ENCODE measurements around the gene F11R.
"Not testable (repeated sequence)": the region's sequence is repeated elsewhere in the genome, so short reads cannot be mapped to it uniquely, and the experiment has no call there.

Gene F11R

DNA sequence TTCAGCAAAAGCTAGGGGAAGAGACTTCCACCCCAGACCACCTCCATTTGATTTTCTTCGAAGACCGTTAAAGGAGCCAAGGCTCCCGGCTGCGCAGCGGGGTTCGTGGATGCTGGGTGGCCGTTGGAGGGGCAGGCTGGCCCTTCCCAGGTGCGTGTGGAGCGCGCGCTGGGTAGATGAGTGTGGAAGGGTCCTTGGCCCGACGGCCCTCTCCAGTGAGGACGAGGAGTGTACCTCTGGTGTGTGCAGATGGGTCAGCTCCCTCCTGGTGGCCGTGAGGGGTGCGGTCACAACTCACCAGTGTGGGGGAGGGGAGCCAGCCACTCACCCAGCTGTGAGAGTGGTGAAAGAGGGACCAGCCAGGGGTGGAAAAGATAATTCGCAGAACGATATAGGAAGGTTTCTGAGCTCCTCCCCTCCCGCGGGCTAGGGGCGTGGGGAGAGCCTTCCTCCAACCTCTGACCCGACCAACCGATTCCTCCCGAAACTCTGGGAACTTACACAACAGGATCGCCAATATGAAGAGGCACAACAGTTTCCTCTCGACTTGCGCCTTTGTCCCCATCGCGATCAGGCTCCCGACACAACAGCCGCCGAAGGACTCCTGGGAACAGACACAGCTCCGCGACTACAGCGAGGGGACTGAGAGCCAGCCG, at the start of gene F11R:
Gene F11R (minus strand): TSS at position 644 of the 656 bp plus-strand sequence. CDS start 79 bp downstream, at position 565.
- peak; percentile 77 for DNase-seq

GRCh38 chr1:161069731-161070270, 48.8 kb upstream of the F11R start, which contains the start of gene ARHGAP30:
Gene ARHGAP30, minus strand, starts transcription at chr1:161069891. Its CDS starts 267 bp downstream, at chr1:161069624.
- peak; percentile 92 for DNase-seq

DNA sequence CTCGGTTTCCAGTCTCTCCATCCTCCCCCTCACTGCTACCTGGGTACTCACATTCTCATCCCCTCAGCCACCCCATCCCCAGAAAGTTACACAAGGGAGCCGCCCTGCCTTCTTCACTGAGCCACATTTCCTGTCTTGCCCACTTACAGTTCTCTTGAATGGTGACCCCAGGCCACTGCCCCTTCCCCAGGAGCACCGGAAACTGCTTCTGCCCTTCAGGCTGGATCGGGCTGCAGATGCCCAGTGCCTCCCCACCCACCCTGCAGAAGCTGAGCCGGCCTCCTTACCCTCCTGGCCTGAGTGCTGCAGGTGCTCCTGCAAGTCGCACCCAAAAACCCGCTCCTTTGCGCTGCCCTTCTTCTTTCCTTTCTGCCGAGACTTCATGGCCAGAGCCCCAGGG, 48.3 kb upstream of the F11R start:
- DNase-seq = peak; percentile 67

DNA sequence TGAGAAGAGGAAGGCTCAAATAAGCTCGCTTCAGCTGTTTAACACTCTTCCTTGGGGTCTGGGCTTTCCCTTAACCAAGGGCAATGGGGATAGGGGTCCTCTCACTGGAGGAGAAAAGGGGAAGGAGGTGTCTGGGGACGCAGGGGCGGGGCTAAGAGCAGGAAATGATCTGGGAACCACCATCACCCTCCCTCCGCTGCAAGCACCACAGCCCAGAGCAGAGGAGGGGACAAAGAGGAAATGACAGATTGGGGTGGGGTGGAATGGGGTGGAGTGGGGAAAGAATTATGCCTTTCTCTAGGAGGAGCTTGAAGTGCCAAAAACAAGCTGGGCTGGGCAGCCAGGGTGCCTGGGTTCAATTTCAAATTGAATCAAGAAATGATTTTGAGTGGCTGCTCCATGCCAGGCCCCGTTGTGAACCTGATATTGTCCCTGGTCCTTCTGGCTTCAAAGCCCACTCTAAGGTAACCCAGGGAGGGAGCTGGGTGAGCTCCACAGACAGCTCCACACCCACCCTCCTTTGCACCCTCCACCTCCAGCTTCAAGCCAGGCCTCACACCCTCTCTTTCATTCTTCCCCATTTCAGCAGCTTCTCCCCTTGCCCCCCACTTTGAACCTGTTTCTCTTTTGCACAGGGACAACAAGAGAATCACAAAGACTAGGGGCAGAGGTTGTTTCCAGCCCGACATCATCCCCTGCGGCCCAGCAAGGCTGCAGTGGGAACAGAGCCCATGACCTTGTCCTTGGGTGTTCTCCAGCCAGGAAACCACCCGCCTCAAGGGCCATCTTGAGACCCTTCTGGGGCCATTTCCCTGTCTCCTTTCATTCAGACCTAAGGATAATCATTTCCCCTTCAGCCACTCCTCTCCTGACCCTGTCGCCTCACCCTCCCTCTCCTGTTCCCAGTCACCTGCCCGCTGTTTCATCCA, 47.6 kb upstream of the F11R start:
- DNase-seq = peak; percentile 91

DNA sequence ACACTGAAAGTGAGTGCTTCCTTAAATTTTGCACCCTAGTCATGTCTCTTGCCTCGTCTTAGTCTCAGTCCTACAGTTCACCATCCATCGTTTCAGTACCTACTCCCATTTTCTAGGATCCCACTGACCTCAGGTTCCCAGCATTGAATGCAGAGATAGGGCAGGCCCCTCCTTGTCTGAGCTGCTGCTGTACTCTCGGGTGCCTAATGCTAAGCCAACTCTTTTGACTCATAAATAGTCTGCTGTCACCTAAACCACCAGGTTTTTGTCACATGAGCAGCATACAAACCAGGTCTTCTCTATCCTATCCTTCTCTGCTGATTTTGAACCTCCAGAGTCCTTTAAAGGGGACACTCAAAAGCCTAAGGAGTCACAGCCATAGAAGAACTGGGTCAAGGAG, 45.7 kb upstream of the F11R start:
- no peak for DNase-seq

DNA sequence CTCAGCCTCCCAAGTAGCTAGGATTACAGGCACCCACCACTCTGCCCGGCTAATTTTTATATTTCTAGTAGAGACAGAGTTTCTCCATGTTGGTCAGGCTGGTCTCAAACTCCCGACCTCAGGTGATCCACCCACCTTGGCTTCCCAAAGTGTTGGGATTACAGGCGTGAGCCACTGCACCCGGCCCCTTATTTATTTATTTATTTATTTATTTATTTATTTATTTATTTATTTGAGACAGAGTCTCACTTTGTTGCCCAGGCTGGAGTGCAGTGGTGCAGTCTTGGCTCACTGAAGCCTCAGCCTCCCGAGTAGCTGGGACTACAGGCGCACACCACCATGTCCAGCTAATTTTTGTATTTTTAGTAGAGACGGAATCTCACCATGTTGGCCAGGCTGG, 44.7 kb upstream of the F11R start:
- DNase-seq = not testable (repeated sequence)

GRCh38 chr1:161063936-161064335, 43.0 kb upstream of the F11R start:
- not testable (repeated sequence) for DNase-seq

GRCh38 chr1:161061419-161061818, 40.5 kb upstream of the F11R start:
- DNase-seq = no peak

DNA sequence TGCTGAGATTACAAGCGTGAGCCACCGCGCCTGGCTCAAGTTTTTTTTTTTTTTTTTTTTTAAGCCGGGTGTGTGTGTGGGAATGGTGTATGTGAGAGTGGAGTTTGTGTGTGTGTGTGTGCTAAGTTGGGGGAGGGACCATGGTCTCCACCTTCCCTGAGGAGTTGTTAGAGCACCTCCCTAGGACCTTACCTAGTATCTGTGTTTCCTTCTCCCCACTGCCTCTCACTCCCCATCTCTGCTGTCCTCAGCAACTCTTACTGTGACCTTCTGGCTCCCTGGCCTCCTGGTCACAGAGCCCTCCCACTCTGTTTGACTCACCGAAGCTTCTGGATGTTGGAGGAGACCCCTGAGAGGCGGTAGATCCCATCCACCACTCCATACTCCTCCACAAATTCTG, 38.3 kb upstream of the F11R start:
- no peak for DNase-seq

- no peak for DNase-seq
Observed at GRCh38 chr1:161054805-161055204, 33.9 kb upstream of the F11R start.

GRCh38 chr1:161054232-161054631, 33.3 kb upstream of the F11R start:
- no peak for DNase-seq

DNA sequence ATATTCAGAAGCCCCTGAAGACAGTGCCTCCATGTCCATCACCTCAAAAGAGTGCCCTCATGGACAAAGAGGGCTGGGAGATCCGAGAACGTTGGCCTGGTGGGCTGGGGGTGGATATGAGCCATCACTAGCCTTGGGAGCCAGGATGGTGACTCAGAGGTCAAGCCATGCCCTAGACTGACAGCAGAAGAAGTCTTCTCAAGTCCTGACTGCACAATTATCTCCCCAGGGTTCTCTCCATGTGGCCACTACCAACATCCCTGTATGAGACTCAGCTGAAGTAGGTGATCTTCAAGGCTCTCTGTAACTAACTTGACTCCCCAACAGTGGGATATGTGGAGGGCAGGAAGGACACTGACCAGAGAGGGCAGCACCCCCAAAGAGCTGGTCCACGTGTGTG, 31.9 kb upstream of the F11R start:
- DNase-seq = no peak

- no peak for DNase-seq
Observed at GRCh38 chr1:161051219-161051618, 30.3 kb upstream of the F11R start.

DNA sequence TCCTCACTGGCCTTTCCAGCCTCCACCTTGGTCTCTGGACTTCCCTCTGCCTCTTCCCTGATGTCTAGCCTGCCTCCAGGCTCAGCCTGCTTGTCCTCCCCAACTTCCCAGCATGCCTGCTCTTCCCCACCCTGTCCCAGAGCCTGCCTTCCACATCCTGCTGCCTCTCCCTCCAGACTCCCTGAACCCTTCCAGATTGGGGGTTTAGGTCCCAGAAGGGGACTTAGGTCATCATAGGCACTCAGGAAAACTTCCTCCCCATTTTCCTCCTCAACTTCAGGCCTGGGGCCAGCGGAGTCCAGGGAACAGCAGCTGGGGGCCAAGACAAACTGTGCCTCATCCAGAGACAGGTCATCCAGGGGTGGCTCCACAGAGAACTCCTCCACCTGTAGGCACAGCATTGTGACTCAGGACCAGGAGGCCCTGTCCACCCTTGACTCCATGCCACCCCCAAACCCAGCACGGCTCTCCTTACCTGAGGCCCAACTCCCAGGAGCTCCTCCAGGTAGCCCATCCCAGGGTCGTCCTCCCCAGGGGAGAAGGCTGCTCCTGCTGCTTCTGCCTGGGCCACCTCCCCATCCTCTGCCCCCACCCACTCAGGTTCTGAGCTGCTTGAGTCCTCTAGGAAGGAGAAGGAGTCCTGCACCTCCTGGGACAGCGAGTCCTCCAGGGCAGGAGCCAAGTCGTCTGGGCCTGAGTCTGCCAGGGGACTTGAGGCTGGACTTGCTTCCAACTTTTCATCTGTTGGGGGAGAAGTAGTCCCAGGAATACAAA, 28.2 kb upstream of the F11R start:
- no peak for DNase-seq

GRCh38 chr1:161047436-161048420, 26.8 kb upstream of the F11R start:
- DNase-seq = no peak

- DNase-seq = no peak
Observed at GRCh38 chr1:161046605-161047228, 25.8 kb upstream of the F11R start.

DNA sequence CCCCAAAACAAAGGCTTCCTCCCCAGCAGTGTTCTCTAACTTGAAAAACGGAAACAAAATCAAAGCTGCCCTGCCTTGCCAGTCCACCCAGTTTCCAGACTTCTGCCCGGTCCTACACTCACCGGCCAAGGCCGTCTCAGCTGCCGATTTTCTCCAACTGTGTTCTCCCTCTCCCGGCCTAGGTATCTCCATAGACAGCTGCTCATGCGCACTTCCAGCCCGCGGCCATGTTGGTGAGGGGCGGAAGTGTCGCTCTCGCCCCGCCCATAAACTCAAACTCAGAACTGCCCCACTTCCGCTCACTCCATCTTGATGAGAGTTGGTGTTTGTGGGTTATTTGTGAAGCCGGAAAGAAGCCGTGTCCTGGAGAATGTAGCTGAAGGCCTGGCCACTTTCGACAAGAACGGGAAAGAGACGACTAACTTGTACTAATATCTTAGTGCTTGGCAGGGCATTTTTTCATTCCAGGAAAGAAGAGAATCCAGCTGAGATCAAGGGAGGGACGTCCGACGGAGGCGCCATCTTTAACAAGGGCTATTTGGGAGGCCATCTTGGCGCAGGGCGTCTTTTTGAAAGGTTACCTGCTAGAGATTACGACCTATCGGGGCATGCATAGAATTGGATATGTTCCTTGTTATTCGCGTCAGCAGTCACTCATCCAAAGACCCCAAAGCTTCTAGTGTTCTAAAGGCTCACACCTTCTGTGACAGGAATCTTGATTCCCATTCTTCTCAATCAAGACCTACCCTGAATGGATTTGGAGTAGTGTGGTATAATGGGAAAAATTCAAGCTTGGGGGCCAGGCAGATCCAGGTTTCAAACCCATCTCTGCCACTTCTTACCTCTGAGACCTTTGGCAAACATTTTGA, 25.0 kb upstream of the F11R start, which contains the start of gene USF1:
Gene USF1 (minus strand): TSS at position 242 of the 869 bp plus-strand sequence. CDS start 2,702 bp downstream, outside the sequence.
- peak; percentile 97 for DNase-seq

- peak; percentile 83 for DNase-seq
Observed at GRCh38 chr1:161044908-161045735, 24.2 kb upstream of the F11R start.

DNA sequence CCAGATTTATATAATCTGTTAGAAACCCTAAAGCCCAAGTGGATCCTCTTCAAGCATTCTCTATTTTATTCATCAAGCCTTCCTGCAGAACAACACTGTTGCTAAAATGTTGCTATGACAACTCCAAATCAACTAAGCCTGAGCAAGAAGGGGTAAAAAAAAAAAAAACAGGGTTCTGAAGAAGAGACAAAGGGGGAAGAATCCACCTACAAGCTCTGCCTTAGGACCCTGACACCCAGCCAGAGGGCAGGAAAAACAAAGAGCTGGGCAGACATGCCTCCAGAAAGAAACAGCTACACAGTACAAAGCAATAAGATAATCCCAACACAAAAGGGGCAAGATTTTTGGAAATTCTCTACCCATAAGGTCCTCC, 23.6 kb upstream of the F11R start:
- no peak for DNase-seq

Data from activated effector memory CD4-positive, alpha-beta T cell treated with anti-CD3 and anti-CD28 coated beads, Interleukin-2, amount 50 U/mL, for 16 hours (primary cell).